Liver (tissue), 9 donors: ENCODE data around the gene ZNF837. TPM values are rescaled to one million over a fixed set of nuclear protein-coding genes. Genes with fewer than 3 reads are reported as not detected.

Experiments
- DNase-seq: peaks from one replicate; pipeline ENCODE4 v3.0.0-alpha.2; 2017; ENCODE audit warnings: low spot score
- H3K27ac ChIP-seq, 2 donors: one replicate each; pipeline ENCODE4 v1.7.0; 2013; ENCODE audit warnings: inconsistent platforms in 2 of 2, low read length in 2 of 2, control low read depth in 1 of 2, low read depth in 1 of 2, mild to moderate bottlenecking in 1 of 2
- H3K27me3 ChIP-seq, 4 donors: one replicate each; pipeline versions ENCODE4 v1.6.1 to v1.7.0; 2013; ENCODE audit warnings: low read length in 3 of 4, inconsistent platforms in 1 of 4, mild to moderate bottlenecking in 1 of 4, moderate library complexity in 1 of 4; ENCODE audit not compliant: control insufficient read depth in 4 of 4, insufficient read depth in 4 of 4
- H3K36me3 ChIP-seq, 4 donors: one replicate each; pipeline versions ENCODE4 v1.6.1 to v1.7.0; 2013; ENCODE audit warnings: low read length in 3 of 4, mild to moderate bottlenecking in 3 of 4, low read depth in 1 of 4, moderate library complexity in 1 of 4; ENCODE audit not compliant: control insufficient read depth in 4 of 4, insufficient read depth in 3 of 4
- H3K4me1 ChIP-seq, 4 donors: one replicate each; pipeline versions ENCODE4 v1.6.1 to v1.7.0; 2013; ENCODE audit warnings: low read length in 3 of 4, mild to moderate bottlenecking in 3 of 4, moderate library complexity in 1 of 4; ENCODE audit not compliant: control insufficient read depth in 4 of 4, insufficient read depth in 4 of 4
- H3K4me3 ChIP-seq, 3 donors: one replicate each; pipeline versions ENCODE4 v1.6.1 to v1.7.0; 2013; ENCODE audit warnings: low read length in 3 of 3, control low read depth in 1 of 3, low read depth in 1 of 3, mild to moderate bottlenecking in 1 of 3
- H3K9ac ChIP-seq, 2 donors: one replicate each; pipeline ENCODE4 v1.7.0; 2013; ENCODE audit warnings: low read length in 2 of 2, mild to moderate bottlenecking in 2 of 2, moderate library complexity in 2 of 2, control low read depth in 1 of 2, low read depth in 1 of 2
- H3K9me3 ChIP-seq, 4 donors: one replicate each; pipeline versions ENCODE4 v1.6.1 to v1.7.0; 2013; ENCODE audit warnings: low read length in 3 of 4; ENCODE audit not compliant: control insufficient read depth in 4 of 4
- EGR1 ChIP-seq, 2 donors: IDR thresholded peaks; 2 replicates each; pipeline ENCODE4 v1.6.1; 2016 to 2018; ENCODE audit warnings: antibody characterized with exemption in 2 of 2, low read depth in 2 of 2
- FOXA1 ChIP-seq: IDR thresholded peaks from 2 replicates; pipeline ENCODE4 v1.6.1; 2016; ENCODE audit warnings: antibody characterized with exemption
- FOXA2 ChIP-seq: IDR thresholded peaks from 2 replicates; pipeline ENCODE4 v1.6.1; 2016; ENCODE audit warnings: antibody characterized with exemption
- GABPA ChIP-seq, 2 donors: IDR thresholded peaks in 1 of 2; conservative IDR thresholded peaks in 1 of 2; 2 replicates each; pipeline ENCODE4 v1.6.1; 2016; ENCODE audit warnings: antibody characterized with exemption in 2 of 2, mild to moderate bottlenecking in 1 of 2, moderate library complexity in 1 of 2
- HNF4A ChIP-seq, 2 donors: conservative IDR thresholded peaks; 2 replicates each; pipeline ENCODE4 v1.6.1; 2016; ENCODE audit warnings: antibody characterized with exemption in 2 of 2, mild to moderate bottlenecking in 2 of 2
- HNF4G ChIP-seq: IDR thresholded peaks from 2 replicates; pipeline ENCODE4 v1.6.1; 2016; ENCODE audit warnings: antibody characterized with exemption
- NR2F2 ChIP-seq: IDR thresholded peaks from 2 replicates; pipeline ENCODE4 v1.6.1; 2016; ENCODE audit warnings: antibody characterized with exemption
- RAD21 ChIP-seq, 2 donors: IDR thresholded peaks; 2 replicates each; pipeline ENCODE4 v1.6.1; 2016; ENCODE audit warnings: antibody characterized with exemption in 2 of 2, mild to moderate bottlenecking in 2 of 2
- RXRA ChIP-seq, 2 donors: IDR thresholded peaks; 2 replicates each; pipeline ENCODE4 v1.6.1; 2017 to 2018; ENCODE audit warnings: antibody characterized with exemption in 2 of 2, mild to moderate bottlenecking in 1 of 2
- TAF1 ChIP-seq: conservative IDR thresholded peaks from 2 replicates; pipeline ENCODE4 v1.6.1; 2016; ENCODE audit warnings: antibody characterized with exemption, mild to moderate bottlenecking
- YY1 ChIP-seq: IDR thresholded peaks from 2 replicates; pipeline ENCODE4 v1.6.1; 2016; ENCODE audit warnings: antibody characterized with exemption, mild to moderate bottlenecking
- WGBS: extraction: QIAGEN DNeasy Blood & Tissue Kit; methylation state at CpG from one replicate; pipeline ENCODE4 v1.1.7; 2013; 5-methylcytosine and 5-hydroxymethylcytosine counted together
- polyA plus RNA-seq, 2 donors: library from polyadenylated mRNA; stranded (reverse) in 1 of 2; unstranded in 1 of 2; fragments of 200-250 nt in 1 of 2; fragments of >200 nt in 1 of 2; fragmentation: Nextera tagmentation in 1 of 2; extraction: Ambion mirVana in 1 of 2; gene quantifications; one replicate each; pipeline versions ENCODE4 v1.2.1 to v1.2.3, GENCODE V29; 2013 to 2015
- total RNA-seq, 2 donors: library from RNA; depleted of rRNA; stranded (reverse); fragments of >200 nt; gene quantifications; one replicate each; pipeline ENCODE4 v1.2.3, GENCODE V29; 2014
- TF ChIP-seq, protein P1 (sequence below): IDR thresholded peaks from 2 replicates; pipeline ENCODE4 v1.6.1; 2016; ENCODE audit warnings: antibody characterized with exemption
- TF ChIP-seq, protein P2 (sequence below): IDR thresholded peaks from 2 replicates; pipeline ENCODE4 v1.6.1; 2016; ENCODE audit warnings: antibody characterized with exemption
- TF ChIP-seq, protein P3 (sequence below): IDR thresholded peaks from 2 replicates; pipeline ENCODE4 v1.6.1; 2016; ENCODE audit warnings: antibody characterized with exemption, mild to moderate bottlenecking
- TF ChIP-seq, protein P4 (sequence below): fragments of 150-350 bp; IDR thresholded peaks from 2 replicates; pipeline ENCODE4 v1.5.1; 2017; ENCODE audit warnings: improper control_type of control experiment, low read depth, low read length; ENCODE audit not compliant: missing input control
- donor health status: healthy.
- donor health status: healthy.
- donor health status: healthy.
- donor health status: healthy.
- donor health status: healthy.

The ZNF837 gene
- total and polyA plus RNA-seq, 4 donors, result 0.54 to 3.6 (median 2.3) TPM

DNA sequence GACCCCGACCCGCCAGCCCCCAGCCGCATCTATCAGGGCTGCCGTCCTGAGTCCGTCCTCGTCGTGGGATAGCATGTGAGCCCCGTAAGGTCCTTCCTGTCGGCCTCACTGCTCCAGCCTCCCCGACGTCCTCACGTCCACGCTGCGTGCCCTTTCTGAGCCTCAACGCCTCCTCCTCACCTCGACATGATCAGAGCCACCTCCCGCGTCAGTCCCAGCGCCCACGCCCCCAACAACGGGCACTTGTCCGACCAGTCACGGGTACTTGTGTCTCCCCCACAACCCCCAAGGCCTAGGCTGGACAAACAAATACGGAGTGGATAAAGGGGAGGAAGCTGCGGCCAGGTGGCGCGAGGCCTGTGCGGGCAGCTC is 18.9 kb downstream of the ZNF837 start:
- WGBS, result 7% methylated on average over 28 of the region's 28 CpGs

DNA sequence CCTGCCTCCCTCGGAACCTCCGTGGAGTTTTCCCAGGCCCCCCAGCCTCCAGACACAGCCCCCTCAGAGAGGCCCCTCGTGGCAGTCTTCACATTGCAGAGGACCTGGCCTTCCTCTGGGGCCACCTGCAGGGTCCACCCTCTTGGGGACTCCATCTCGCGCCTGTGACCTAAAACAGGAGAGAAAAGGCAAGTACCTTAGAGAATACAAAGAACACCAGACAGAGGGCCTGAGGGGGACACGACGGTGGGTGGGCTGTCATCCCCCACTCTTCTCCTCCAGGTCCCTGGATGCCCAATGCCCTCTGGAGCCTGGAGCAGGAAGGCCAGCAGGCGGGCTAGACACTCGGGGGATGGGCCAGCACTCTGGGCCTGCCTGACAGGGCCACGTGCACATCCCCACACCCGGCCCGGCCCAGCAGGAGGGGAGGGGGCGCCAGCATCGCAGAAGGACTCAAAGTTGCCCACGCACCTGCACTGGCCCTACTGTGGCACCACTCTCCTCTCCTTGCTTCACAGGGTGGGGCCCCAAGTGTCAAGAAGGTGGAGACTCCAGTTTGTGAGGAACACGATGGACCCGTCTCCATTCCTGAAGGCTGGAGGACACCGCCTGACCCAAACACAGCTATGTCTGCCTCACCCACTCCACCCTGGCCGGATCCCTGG is 23.2 kb downstream of the ZNF837 start:
- no peaks in the 10 kb centered on the region for H3K36me3 ChIP-seq
- H3K27ac ChIP-seq, result no peak overlapping the region
- no peak overlapping the region for H3K4me3 ChIP-seq
- peaks cover 21 to 48% (median 36%) of the 10 kb centered on the region in 4 donors for H3K4me1 ChIP-seq
- H3K9ac ChIP-seq, result no peak overlapping the region
- no peaks in the 10 kb centered on the region for H3K9me3 ChIP-seq
- no peaks in the 10 kb centered on the region for H3K27me3 ChIP-seq
- no peak for TF ChIP-seq HNF4A (conservative IDR thresholded peaks at IDR 0.05)
- no peak for TF ChIP-seq TAF1
- TF ChIP-seq, protein P1, sequence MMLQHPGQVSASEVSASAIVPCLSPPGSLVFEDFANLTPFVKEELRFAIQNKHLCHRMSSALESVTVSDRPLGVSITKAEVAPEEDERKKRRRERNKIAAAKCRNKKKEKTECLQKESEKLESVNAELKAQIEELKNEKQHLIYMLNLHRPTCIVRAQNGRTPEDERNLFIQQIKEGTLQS, result no peak
- TF ChIP-seq, protein P2, sequence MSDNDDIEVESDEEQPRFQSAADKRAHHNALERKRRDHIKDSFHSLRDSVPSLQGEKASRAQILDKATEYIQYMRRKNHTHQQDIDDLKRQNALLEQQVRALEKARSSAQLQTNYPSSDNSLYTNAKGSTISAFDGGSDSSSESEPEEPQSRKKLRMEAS, result no peak
- no peak for TF ChIP-seq YY1
- no peak for TF ChIP-seq FOXA1
- TF ChIP-seq GABPA (IDR thresholded peaks at IDR 0.05 in 1 of 2, conservative IDR thresholded peaks at IDR 0.05 in 1 of 2), result no peak
- no peak for TF ChIP-seq EGR1 (IDR thresholded peaks at IDR 0.05; ENCODE audit: low read depth in 2 of 2)
- no peak for TF ChIP-seq RAD21 (IDR thresholded peaks at IDR 0.05)
- TF ChIP-seq HNF4G, result no peak
- TF ChIP-seq RXRA (IDR thresholded peaks at IDR 0.05), result no peak
- TF ChIP-seq, protein P3, sequence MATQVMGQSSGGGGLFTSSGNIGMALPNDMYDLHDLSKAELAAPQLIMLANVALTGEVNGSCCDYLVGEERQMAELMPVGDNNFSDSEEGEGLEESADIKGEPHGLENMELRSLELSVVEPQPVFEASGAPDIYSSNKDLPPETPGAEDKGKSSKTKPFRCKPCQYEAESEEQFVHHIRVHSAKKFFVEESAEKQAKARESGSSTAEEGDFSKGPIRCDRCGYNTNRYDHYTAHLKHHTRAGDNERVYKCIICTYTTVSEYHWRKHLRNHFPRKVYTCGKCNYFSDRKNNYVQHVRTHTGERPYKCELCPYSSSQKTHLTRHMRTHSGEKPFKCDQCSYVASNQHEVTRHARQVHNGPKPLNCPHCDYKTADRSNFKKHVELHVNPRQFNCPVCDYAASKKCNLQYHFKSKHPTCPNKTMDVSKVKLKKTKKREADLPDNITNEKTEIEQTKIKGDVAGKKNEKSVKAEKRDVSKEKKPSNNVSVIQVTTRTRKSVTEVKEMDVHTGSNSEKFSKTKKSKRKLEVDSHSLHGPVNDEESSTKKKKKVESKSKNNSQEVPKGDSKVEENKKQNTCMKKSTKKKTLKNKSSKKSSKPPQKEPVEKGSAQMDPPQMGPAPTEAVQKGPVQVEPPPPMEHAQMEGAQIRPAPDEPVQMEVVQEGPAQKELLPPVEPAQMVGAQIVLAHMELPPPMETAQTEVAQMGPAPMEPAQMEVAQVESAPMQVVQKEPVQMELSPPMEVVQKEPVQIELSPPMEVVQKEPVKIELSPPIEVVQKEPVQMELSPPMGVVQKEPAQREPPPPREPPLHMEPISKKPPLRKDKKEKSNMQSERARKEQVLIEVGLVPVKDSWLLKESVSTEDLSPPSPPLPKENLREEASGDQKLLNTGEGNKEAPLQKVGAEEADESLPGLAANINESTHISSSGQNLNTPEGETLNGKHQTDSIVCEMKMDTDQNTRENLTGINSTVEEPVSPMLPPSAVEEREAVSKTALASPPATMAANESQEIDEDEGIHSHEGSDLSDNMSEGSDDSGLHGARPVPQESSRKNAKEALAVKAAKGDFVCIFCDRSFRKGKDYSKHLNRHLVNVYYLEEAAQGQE, result no peak
- TF ChIP-seq NR2F2, result no peak
- TF ChIP-seq, protein P4, sequence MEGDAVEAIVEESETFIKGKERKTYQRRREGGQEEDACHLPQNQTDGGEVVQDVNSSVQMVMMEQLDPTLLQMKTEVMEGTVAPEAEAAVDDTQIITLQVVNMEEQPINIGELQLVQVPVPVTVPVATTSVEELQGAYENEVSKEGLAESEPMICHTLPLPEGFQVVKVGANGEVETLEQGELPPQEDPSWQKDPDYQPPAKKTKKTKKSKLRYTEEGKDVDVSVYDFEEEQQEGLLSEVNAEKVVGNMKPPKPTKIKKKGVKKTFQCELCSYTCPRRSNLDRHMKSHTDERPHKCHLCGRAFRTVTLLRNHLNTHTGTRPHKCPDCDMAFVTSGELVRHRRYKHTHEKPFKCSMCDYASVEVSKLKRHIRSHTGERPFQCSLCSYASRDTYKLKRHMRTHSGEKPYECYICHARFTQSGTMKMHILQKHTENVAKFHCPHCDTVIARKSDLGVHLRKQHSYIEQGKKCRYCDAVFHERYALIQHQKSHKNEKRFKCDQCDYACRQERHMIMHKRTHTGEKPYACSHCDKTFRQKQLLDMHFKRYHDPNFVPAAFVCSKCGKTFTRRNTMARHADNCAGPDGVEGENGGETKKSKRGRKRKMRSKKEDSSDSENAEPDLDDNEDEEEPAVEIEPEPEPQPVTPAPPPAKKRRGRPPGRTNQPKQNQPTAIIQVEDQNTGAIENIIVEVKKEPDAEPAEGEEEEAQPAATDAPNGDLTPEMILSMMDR, result no peak
- 85% methylated on average over 19 of the region's 19 CpGs for WGBS
- DNase-seq, result no peak

More for the DNA sequence above, 18.9 kb downstream of the ZNF837 start:
- Histone ChIP-seq H3K4me3 (peak overlapping the region; percentile 56 to 79 (median 78)), H3K27me3 (no peaks in the 10 kb centered on the region), H3K4me1 (peaks cover 3 to 14% (median 7%) of the 10 kb centered on the region in 4 donors), H3K9ac (peak overlapping the region; percentile 66 to 86), H3K9me3 (no peaks in the 10 kb centered on the region), H3K36me3 (no peaks in the 10 kb centered on the region), H3K27ac (peak overlapping the region; percentile 88 to 91)
- no peak for DNase-seq
- no peak for TF ChIP-seq FOXA1
- TF ChIP-seq FOXA2, result no peak
